Uterus (tissue), 2 donors: Measurements from ENCODE around the gene PERM1.

ENCODE experiments used
- CTCF ChIP-seq, 4 experiments: fragments of 200-600 bp in 2 of 4; fragments of 450-650 bp in 2 of 4; sonication (generic) in 2 of 4; IDR thresholded peaks; one replicate each; pipeline ENCODE4 v1.5.1; 2016 to 2019; ENCODE audit warnings: antibody characterized with exemption in 4 of 4, mild to moderate bottlenecking in 2 of 4, moderate library complexity in 1 of 4
- POLR2A ChIP-seq, 2 donors: fragments of 450-650 bp; IDR thresholded peaks; one replicate each; pipeline ENCODE4 v1.6.1; 2016; ENCODE audit warnings: antibody characterized with exemption in 2 of 2, mild to moderate bottlenecking in 1 of 2, moderate library complexity in 1 of 2

- no peak for TF ChIP-seq CTCF (IDR thresholded peaks at IDR 0.05)
- no peak for TF ChIP-seq POLR2A (IDR thresholded peaks at IDR 0.05)
Observed at GRCh38 chr1:1005774-1006304, 23.9 kb upstream of the PERM1 start.
